SK-N-MC (cell line): Measurements from ENCODE around the gene HBS1L.

Experiments
- EZH2 ChIP-seq: fragments of 200-600 bp; sonication (generic); IDR thresholded peaks from one replicate; pipeline ENCODE4 v1.6.1; 2017; ENCODE audit warnings: antibody characterized with exemption
- POLR2AphosphoS5 ChIP-seq: IDR thresholded peaks from 2 replicates; pipeline ENCODE4 v1.6.1; 2012; ENCODE audit warnings: mild to moderate bottlenecking, low read depth, low read length, borderline replicate concordance

DNA sequence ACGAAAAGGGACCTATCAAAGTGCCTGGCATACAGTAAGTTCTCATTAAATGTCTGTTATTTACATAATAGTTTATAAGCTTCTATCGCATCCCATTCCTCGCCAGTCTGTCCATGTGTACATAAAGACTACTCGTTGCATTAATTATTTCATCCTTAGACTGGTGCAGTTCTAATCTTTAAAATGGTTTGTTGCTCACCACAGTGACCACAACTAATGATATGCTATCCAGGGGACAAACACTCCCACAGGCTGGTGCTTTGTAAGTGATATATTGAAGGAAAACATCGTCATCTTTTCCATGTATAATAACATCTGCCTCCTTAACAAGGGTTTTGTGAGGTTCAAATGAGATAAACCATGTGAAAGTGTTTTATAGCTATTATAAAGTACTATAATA, 39.0 kb upstream of the HBS1L start:
- TF ChIP-seq POLR2AphosphoS5 (no peak), EZH2 (no peak)
